Uterus (tissue), 4 donors: ENCODE results near the gene KRT39. TPM values are rescaled to one million over a fixed set of nuclear protein-coding genes. Genes with fewer than 3 reads are reported as not detected.

Experiments used
- DNase-seq, 2 donors: peaks; one replicate each; pipeline ENCODE4 v3.0.0-alpha.2; 2019 to 2020
- H3K27ac ChIP-seq, 2 donors: fragments of 200-600 bp; sonication (generic); 1 replicate in 1 of 2; 2 replicates in 1 of 2; pipeline ENCODE4 v1.5.1; 2016 to 2018
- H3K27me3 ChIP-seq, 2 donors: fragments of 200-600 bp; sonication (generic); one replicate each; pipeline ENCODE4 v1.5.1; 2018 to 2019; ENCODE audit warnings: control low read depth in 1 of 2
- H3K36me3 ChIP-seq, 2 donors: fragments of 200-600 bp; sonication (generic); one replicate each; pipeline ENCODE4 v1.5.1; 2019; ENCODE audit warnings: control low read depth in 1 of 2
- H3K4me1 ChIP-seq, 2 donors: fragments of 200-600 bp; sonication (generic); one replicate each; pipeline ENCODE4 v1.5.1; 2018 to 2019; ENCODE audit warnings: control low read depth in 1 of 2
- H3K4me3 ChIP-seq, 2 donors: fragments of 200-600 bp; sonication (generic); 1 replicate in 1 of 2; 2 replicates in 1 of 2; pipeline ENCODE4 v1.5.1; 2018 to 2019; ENCODE audit warnings: mild to moderate bottlenecking in 1 of 2
- H3K9me3 ChIP-seq, 2 donors: fragments of 200-600 bp; sonication (generic); one replicate each; pipeline ENCODE4 v1.5.1; 2019; ENCODE audit warnings: control low read depth in 1 of 2
- CTCF ChIP-seq, 4 experiments: fragments of 200-600 bp in 2 of 4; fragments of 450-650 bp in 2 of 4; sonication (generic) in 2 of 4; IDR thresholded peaks; one replicate each; pipeline ENCODE4 v1.5.1; 2016 to 2019; ENCODE audit warnings: antibody characterized with exemption in 4 of 4, mild to moderate bottlenecking in 2 of 4, moderate library complexity in 1 of 4
- POLR2A ChIP-seq, 2 donors: fragments of 450-650 bp; IDR thresholded peaks; one replicate each; pipeline ENCODE4 v1.6.1; 2016; ENCODE audit warnings: antibody characterized with exemption in 2 of 2, mild to moderate bottlenecking in 1 of 2, moderate library complexity in 1 of 2
- intact Hi-C: fragments of 100-400 bp; cut with DNase I; formaldehyde crosslinking; loops from one replicate; pipeline ENCODE4 v1.15.1; 2023; ENCODE audit warnings: low total_unique reads
- total RNA-seq, 4 donors: library from RNA; depleted of rRNA in 3 of 4; stranded (reverse); fragments of >200 nt in 3 of 4; gene quantifications; one replicate each; pipeline versions ENCODE4 v1.1.0 to v1.2.4, GENCODE V29; 2014 to 2023
- donor health status: DM: yes; HTN: yes; CAD: no.

The KRT39 gene
- not detected for total RNA-seq

- no peaks in the 10 kb centered on the region for H3K4me1 ChIP-seq
- no peaks in the 10 kb centered on the region for H3K27me3 ChIP-seq
- intact Hi-C loops, result no loop called here
- DNase-seq, result no peak
- H3K9me3 ChIP-seq, result no peaks in the 10 kb centered on the region
- no peak within 1 kb of the TSS for H3K27ac ChIP-seq
- no peak within 1 kb of the TSS for H3K4me3 ChIP-seq
- H3K36me3 ChIP-seq, result no peaks in the 10 kb centered on the region
- TF ChIP-seq CTCF (IDR thresholded peaks at IDR 0.05) (no peak), POLR2A (IDR thresholded peaks at IDR 0.05) (no peak)
These were observed at the start of gene KRT39 for GRCh38 chr17:40966848-40967247. TSS of gene KRT39 (minus strand) at chr17:40966948. CDS start at chr17:40966856, 92 bp downstream.

GRCh38 chr17:41015454-41015853, 48.7 kb upstream of the KRT39 start:
- H3K4me3 ChIP-seq, result no peak overlapping the region
- no peak for DNase-seq
- H3K27me3 ChIP-seq, result no peaks in the 10 kb centered on the region
- no peaks in the 10 kb centered on the region for H3K9me3 ChIP-seq
- intact Hi-C loops, result no loop called here
- no peak overlapping the region for H3K27ac ChIP-seq
- no peaks in the 10 kb centered on the region for H3K36me3 ChIP-seq
- TF ChIP-seq CTCF (IDR thresholded peaks at IDR 0.05) (no peak), POLR2A (IDR thresholded peaks at IDR 0.05) (no peak)
- H3K4me1 ChIP-seq, result no peaks in the 10 kb centered on the region

GRCh38 chr17:41013606-41014005, 46.9 kb upstream of the KRT39 start:
- Histone ChIP-seq H3K27ac (no peak overlapping the region), H3K4me1 (no peaks in the 10 kb centered on the region), H3K4me3 (no peak overlapping the region), H3K9me3 (no peaks in the 10 kb centered on the region), H3K36me3 (no peaks in the 10 kb centered on the region), H3K27me3 (no peaks in the 10 kb centered on the region)
- no peak for DNase-seq
- intact Hi-C loops, result no loop called here
- TF ChIP-seq POLR2A (IDR thresholded peaks at IDR 0.05) (no peak), CTCF (IDR thresholded peaks at IDR 0.05) (no peak)

- H3K27ac ChIP-seq, result no peak overlapping the region
- intact Hi-C loops, result no loop called here
- no peaks in the 10 kb centered on the region for H3K9me3 ChIP-seq
- H3K4me3 ChIP-seq, result no peak overlapping the region
- H3K27me3 ChIP-seq, result no peaks in the 10 kb centered on the region
- H3K36me3 ChIP-seq, result no peaks in the 10 kb centered on the region
- TF ChIP-seq POLR2A (IDR thresholded peaks at IDR 0.05) (no peak), CTCF (IDR thresholded peaks at IDR 0.05) (no peak)
- DNase-seq, result no peak
- no peaks in the 10 kb centered on the region for H3K4me1 ChIP-seq
These were observed 46.4 kb upstream of the KRT39 start for GRCh38 chr17:41013181-41013580.

DNA sequence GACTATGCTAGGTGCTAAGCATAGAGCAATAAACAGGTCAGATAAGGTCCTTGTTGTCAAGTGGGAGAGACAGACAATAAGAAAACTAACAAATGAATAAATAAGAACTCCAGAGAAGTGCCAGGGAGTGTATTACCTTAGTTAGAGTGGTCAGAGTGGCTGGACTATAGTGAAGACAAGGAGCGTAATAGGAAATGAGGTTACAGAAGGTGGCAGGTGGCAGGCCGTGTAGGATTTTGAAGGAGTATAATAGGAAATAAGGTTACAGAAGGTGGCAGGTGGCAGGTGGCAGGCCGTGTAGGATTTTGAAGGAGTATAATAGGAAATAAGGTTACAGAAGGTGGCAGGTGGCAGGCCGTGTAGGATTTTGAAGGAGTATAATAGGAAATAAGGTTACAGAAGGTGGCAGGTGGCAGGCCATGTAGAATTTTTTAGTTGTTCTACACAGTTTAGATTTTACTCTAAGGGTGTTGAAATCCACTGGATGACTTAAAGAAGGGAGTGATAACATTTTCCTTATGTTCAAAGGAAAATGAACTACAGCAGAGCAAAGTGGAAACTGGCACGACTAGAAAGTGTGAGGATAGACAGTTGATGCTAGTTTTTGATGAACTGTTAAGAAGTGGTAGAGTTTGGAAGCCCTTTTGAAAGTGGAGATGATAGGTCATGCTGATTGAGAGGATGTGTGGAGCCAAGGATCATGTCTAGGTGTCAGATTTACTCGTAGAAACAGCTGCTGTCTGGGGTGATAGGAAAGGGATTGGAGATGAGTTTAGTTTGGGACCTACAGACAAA, 45.8 kb upstream of the KRT39 start:
- H3K9me3 ChIP-seq, result no peaks in the 10 kb centered on the region
- H3K27ac ChIP-seq, result no peak overlapping the region
- intact Hi-C loops, result no loop called here
- H3K4me1 ChIP-seq, result no peaks in the 10 kb centered on the region
- H3K27me3 ChIP-seq, result no peaks in the 10 kb centered on the region
- DNase-seq, result no peak
- no peaks in the 10 kb centered on the region for H3K36me3 ChIP-seq
- H3K4me3 ChIP-seq, result no peak overlapping the region
- TF ChIP-seq CTCF (IDR thresholded peaks at IDR 0.05) (no peak), POLR2A (IDR thresholded peaks at IDR 0.05) (no peak)
